ENCODE measurements around the gene KLF11.

DNA sequence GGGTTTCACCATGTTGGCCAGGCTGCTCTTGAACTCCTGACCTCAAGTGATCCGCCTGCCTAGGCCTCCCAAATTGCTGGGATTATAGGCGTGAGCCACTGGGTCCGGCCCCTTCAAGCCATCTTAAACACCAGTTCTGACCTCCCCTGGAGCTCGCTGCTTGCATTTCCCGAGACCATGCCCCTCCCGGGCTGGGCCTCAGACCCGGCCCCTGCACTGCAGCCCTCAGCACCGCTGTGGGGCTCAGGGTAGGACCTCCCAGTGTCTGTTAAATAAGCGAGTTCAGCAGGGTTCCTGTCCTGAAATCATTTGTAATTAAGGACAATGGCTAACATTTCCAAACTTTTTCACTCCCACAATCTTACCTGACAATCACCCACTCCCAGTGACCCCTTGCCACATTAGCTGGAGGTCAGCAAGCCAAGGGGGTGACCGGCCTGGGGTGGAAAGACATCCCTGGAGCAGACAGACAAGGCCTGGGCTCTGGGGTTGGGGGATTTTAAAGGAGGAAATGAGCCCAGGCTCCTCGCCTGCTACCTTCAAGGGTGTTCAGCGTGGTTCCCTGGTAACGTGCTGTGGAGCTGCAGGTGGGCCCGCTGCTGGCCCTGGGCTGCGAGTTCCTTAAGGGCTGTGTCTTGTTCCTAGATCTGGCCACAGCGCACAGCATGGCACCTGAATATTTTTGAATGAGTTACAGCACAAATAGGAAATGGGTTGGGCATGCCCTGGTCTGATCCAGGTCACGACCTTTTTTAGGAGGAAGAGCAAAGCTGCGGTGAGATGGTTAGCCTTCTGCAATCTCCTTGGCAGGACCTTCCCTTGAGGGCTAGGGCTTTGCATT is 21.8 kb downstream of the KLF11 start:
- TF ChIP-seq, protein P1, sequence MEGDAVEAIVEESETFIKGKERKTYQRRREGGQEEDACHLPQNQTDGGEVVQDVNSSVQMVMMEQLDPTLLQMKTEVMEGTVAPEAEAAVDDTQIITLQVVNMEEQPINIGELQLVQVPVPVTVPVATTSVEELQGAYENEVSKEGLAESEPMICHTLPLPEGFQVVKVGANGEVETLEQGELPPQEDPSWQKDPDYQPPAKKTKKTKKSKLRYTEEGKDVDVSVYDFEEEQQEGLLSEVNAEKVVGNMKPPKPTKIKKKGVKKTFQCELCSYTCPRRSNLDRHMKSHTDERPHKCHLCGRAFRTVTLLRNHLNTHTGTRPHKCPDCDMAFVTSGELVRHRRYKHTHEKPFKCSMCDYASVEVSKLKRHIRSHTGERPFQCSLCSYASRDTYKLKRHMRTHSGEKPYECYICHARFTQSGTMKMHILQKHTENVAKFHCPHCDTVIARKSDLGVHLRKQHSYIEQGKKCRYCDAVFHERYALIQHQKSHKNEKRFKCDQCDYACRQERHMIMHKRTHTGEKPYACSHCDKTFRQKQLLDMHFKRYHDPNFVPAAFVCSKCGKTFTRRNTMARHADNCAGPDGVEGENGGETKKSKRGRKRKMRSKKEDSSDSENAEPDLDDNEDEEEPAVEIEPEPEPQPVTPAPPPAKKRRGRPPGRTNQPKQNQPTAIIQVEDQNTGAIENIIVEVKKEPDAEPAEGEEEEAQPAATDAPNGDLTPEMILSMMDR (IDR thresholded peaks at IDR 0.05; ENCODE audit: insufficient read depth, low read length), result no peak
- TF ChIP-seq POLR2AphosphoS5 (IDR thresholded peaks at IDR 0.05; ENCODE audit: low read depth) (no peak), GABPA (IDR thresholded peaks at IDR 0.05; ENCODE audit: low read depth) (no peak)
- TF ChIP-seq, protein P2, sequence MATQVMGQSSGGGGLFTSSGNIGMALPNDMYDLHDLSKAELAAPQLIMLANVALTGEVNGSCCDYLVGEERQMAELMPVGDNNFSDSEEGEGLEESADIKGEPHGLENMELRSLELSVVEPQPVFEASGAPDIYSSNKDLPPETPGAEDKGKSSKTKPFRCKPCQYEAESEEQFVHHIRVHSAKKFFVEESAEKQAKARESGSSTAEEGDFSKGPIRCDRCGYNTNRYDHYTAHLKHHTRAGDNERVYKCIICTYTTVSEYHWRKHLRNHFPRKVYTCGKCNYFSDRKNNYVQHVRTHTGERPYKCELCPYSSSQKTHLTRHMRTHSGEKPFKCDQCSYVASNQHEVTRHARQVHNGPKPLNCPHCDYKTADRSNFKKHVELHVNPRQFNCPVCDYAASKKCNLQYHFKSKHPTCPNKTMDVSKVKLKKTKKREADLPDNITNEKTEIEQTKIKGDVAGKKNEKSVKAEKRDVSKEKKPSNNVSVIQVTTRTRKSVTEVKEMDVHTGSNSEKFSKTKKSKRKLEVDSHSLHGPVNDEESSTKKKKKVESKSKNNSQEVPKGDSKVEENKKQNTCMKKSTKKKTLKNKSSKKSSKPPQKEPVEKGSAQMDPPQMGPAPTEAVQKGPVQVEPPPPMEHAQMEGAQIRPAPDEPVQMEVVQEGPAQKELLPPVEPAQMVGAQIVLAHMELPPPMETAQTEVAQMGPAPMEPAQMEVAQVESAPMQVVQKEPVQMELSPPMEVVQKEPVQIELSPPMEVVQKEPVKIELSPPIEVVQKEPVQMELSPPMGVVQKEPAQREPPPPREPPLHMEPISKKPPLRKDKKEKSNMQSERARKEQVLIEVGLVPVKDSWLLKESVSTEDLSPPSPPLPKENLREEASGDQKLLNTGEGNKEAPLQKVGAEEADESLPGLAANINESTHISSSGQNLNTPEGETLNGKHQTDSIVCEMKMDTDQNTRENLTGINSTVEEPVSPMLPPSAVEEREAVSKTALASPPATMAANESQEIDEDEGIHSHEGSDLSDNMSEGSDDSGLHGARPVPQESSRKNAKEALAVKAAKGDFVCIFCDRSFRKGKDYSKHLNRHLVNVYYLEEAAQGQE (IDR thresholded peaks at IDR 0.05; ENCODE audit: insufficient replicate concordance, low read depth), result no peak
